ENCODE data around the gene ITPA. TPM values are rescaled to one million over a fixed set of nuclear protein-coding genes. Genes with fewer than 3 reads are reported as not detected.

ITPA gene
- total RNA-seq (2012; rRNA removed), result 32.3 and 38.0 TPM in 2 replicates

DNA sequence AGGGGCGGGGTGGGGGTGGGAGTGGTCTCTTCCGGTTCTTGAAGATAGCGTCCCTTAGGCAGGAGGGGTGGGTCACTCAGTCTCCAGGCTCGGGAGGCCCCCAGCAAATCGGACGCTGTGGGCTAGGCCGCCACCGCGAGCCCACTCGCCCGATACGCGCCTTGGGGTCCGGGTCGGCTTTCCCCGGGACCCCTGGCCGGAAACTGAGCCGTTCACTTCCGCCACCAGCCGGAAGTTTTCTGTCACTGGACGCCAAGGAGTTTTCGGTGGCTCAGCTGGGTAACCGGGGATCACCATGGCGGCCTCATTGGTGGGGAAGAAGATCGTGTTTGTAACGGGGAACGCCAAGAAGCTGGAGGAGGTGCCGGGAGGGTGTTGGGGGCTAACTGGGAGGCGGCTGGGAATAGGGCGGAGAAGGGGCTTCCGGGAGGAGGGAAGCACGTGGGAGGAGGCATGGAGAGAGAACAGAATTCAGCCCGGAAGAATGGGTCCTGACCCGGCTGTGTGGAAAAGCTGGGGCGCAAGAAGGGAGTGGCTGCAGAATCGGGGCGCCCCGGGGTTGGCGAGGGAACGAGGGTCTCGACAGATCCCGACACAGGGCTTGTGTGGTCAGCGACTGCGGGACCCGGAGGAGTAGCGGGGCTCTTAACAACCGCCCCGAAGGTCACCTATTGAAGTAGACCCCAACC lies at the start of gene ITPA:
Gene ITPA, plus strand, starts transcription at position 242 of the 689 bp plus-strand sequence. Its CDS starts 54 bp downstream, at position 296.
- H3K9ac ChIP-seq (ENCODE audit: low read depth, low read length), result peak within 1 kb of the TSS; percentile 92
- peak within 1 kb of the TSS; percentile 92 for H3K4me3 ChIP-seq (ENCODE audit: low read length)
- H3K36me3 ChIP-seq (ENCODE audit: insufficient read depth, low read length), result peaks cover 13% of the 10 kb centered on the region
- no peaks in the 10 kb centered on the region for H3K27me3 ChIP-seq (ENCODE audit: control insufficient read depth, insufficient read depth, low read length)
- no peaks in the 10 kb centered on the region for H3K9me3 ChIP-seq (replicated peaks; ENCODE audit: low read length)
- peak within 1 kb of the TSS; percentile 97 for H3K4me2 ChIP-seq (ENCODE audit: low read length)
- H3K4me1 ChIP-seq (ENCODE audit: control insufficient read depth, insufficient read depth, low read length), result peaks cover 16% of the 10 kb centered on the region

DNA sequence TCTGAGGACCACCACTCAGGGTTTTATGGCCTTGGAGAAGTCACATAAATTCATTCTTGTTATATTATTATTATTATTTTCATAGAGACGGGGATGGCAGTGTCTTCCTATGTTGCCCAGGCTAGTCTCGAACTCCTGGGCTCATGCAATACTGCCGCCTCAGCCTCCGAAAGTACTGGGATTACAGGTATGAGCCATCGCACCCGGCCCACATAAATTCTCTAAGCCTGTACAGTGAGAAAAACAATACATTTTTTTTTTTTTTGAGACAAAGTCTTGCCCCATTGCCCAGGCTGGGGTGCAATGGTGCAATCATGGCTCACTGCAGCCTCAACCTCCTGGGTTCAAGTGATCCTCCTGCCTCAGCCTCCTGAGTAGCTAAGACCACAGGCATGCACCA lies 48.9 kb upstream of the ITPA start:
- Histone ChIP-seq H3K4me3 (ENCODE audit: low read length) (no peak overlapping the region), H3K9me3 (replicated peaks; ENCODE audit: low read length) (no peaks in the 10 kb centered on the region), H3K9ac (ENCODE audit: low read depth, low read length) (peak overlapping the region; percentile 95), H3K36me3 (ENCODE audit: insufficient read depth, low read length) (peaks cover 11% of the 10 kb centered on the region), H3K27me3 (ENCODE audit: control insufficient read depth, insufficient read depth, low read length) (no peaks in the 10 kb centered on the region), H3K4me2 (ENCODE audit: low read length) (peak overlapping the region; percentile 89), H3K4me1 (ENCODE audit: control insufficient read depth, insufficient read depth, low read length) (peaks cover 16% of the 10 kb centered on the region)

DNA sequence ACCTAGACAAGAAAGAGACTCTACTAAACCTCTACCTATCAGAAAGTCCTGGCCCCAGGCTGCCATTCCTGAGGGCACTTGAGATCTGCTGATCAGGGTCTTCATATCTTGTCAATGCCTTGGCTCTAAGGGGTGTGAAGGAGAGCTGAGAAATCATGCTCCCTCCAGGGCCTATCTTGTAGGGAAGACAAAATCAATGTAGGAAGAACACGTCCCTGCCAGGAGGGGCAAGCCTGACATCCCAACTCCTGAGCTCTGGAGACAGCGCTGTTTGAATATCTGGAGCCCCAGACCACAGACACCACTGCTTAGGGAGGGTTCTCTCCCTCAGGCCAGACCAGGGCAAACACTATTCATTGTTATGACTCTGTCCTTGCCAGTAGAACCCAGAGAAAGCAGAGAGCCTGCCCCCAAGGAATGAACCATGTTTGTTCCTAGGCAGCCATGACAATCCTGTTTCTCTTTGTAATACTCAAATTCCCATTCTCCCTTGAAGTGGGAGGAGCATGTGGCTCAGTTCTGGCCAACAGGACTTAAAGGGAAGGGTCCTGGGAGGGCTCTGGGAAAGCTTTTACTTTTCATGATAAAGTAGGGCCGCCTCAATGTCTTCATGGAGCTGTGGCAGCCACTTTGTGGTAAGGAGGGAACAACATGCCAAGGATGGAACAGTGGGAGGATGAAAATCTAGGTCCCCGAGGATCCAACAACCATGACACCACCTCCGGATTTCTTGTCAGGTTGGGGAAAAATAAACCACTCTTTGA lies 47.8 kb upstream of the ITPA start:
- Histone ChIP-seq H3K27me3 (ENCODE audit: control insufficient read depth, insufficient read depth, low read length) (no peaks in the 10 kb centered on the region), H3K4me3 (ENCODE audit: low read length) (no peak overlapping the region), H3K4me2 (ENCODE audit: low read length) (no peak overlapping the region), H3K4me1 (ENCODE audit: control insufficient read depth, insufficient read depth, low read length) (peaks cover 16% of the 10 kb centered on the region), H3K36me3 (ENCODE audit: insufficient read depth, low read length) (peaks cover 4% of the 10 kb centered on the region), H3K9me3 (replicated peaks; ENCODE audit: low read length) (no peaks in the 10 kb centered on the region), H3K9ac (ENCODE audit: low read depth, low read length) (no peak overlapping the region)

DNA sequence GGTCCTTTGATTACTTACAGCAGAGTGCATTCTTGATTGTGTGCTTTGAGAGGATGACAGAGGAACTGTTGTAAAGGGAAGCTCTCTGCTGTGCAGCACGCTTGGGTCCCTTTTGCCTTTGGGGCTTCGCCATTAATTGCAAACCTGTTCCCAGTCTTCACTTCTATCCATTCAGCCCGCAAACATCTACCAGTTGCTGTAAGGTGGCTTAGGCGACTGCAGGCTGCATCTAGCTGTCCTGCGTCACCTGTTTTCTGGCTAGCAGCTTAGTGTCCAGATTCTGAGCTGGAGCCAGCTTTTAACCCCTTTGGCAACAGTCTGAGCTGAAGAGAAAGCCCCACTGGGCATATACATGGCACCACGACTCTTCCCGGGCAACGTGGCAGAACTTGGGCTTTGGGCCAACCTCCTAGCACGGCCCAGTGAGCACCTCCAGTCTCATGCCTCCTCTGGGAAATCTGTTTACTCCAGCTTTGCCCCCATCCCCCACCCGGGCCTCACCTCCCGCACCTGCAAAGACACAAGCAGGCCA lies 47.2 kb upstream of the ITPA start:
- H3K9ac ChIP-seq (ENCODE audit: low read depth, low read length), result no peak overlapping the region
- no peak overlapping the region for H3K4me3 ChIP-seq (ENCODE audit: low read length)
- no peaks in the 10 kb centered on the region for H3K27me3 ChIP-seq (ENCODE audit: control insufficient read depth, insufficient read depth, low read length)
- no peaks in the 10 kb centered on the region for H3K9me3 ChIP-seq (replicated peaks; ENCODE audit: low read length)
- peaks cover 11% of the 10 kb centered on the region for H3K4me1 ChIP-seq (ENCODE audit: control insufficient read depth, insufficient read depth, low read length)
- no peak overlapping the region for H3K4me2 ChIP-seq (ENCODE audit: low read length)
- H3K36me3 ChIP-seq (ENCODE audit: insufficient read depth, low read length), result no peaks in the 10 kb centered on the region

DNA sequence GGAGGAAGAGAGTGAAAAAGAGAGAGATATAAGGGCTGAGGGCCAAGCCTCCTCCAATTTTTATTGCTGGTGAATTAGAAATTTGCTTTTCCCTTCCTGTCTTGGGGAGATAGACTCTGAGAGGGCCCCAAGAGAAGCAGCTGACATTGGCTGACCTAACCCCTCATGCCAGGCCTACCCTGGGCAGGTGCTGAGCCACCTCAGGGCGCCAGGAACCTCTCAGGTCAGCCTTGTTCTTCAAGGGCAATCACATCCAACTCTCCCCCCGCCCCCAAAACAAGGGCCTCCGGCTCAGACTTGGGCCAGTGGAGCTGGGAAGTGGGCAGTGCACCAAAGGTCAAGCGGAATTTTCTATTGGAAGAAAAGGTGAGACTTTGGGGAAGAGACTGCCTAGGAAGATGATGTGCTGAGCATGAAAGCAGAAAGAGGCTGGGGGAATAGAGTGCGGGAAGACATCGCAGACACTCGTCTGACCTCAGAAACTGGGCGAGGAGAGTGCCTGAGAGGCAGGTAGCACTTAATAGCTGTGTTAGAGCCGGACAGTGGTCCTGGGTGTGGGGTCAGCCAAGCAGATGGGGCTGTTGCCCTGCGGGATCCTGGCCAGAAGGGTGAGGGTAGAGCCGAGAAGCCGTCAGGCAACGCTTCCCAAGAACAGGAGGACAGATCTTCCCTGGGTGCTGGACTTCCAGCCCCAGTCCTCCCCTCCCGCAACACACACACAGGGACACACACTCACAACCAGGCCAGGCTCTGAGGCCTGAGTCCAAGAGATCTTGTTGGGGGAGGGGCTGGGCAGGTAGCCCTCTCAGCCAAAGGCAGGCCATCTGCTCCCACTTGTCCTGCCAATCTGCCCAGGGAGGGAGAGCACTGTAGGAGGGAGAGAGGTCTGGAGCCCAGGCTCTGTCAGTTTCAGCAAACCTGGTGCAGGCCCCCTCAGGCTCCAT lies 45.9 kb upstream of the ITPA start:
- Histone ChIP-seq H3K4me2 (ENCODE audit: low read length) (no peak overlapping the region), H3K4me3 (ENCODE audit: low read length) (no peak overlapping the region), H3K9ac (ENCODE audit: low read depth, low read length) (no peak overlapping the region), H3K4me1 (ENCODE audit: control insufficient read depth, insufficient read depth, low read length) (no peaks in the 10 kb centered on the region), H3K36me3 (ENCODE audit: insufficient read depth, low read length) (no peaks in the 10 kb centered on the region), H3K27me3 (ENCODE audit: control insufficient read depth, insufficient read depth, low read length) (no peaks in the 10 kb centered on the region), H3K9me3 (replicated peaks; ENCODE audit: low read length) (no peaks in the 10 kb centered on the region)

DNA sequence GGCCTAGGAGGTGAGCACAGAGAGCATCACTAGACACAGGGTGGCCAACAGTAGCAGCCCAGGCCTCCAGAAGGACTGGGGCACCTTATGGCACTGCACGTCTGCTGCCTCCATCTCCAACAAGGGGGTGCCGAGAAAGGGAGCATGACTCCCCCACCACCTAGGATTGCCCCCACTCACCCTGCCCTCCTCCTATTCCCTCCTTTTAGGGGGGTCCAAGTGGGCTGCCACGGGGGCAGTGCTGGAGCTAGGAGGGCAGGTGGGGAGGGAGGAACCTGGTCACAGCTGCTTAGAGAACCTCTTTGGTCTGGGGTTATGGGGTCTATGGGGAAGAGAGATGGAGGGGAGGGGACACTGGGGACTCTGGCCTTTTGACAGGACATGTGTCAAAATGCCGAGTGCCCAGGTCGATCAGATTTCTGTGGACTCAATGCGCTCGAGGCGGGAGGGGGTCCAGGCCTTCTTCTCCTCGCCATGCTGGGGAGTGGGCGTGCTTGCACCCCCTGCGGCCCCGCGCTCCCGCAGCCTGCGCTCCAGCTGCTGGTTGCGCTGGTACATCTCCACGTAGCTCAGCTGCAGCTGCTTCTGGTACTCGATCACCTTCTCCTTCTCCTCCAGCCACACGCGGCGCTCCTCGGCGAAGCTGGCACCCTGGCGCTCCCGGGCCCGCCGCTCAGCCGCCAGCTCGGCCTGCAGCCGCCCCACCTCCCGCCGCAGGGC lies 45.1 kb upstream of the ITPA start:
- Histone ChIP-seq H3K4me3 (ENCODE audit: low read length) (no peak overlapping the region), H3K9ac (ENCODE audit: low read depth, low read length) (no peak overlapping the region)

DNA sequence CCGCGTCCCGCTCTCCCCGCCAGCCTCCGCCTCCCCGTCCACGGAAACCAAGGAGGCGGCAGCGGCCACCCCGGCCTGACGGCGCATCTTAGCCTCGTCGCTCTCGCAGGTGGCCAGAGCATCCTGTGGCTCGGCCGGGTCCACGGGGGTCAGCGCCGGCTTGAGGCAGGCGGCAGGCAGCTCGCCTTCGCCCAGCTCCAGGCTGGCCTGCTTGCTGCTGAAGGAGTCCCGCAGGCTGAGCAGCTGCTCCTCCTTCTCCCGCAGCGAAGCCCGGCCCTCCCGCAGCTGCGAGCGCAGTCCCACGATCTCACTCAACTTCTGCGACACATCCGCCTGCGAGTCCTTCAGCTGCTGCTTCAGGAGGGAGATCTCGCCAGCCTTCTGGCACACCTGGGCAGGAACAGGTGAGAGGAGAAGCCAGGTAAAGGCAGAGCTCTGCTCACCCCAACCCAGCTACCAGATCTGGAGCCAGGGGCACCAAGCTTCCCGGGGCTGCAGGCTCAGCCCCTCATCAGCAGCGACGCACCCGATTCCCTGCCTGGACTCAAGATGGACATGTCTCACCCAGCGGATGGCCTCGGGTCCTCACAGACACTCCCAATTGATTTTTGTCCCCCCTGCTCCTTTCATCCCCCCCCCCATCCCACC lies 44.4 kb upstream of the ITPA start:
- peak overlapping the region; percentile 37 for H3K4me2 ChIP-seq (ENCODE audit: low read length)
- no peaks in the 10 kb centered on the region for H3K4me1 ChIP-seq (ENCODE audit: control insufficient read depth, insufficient read depth, low read length)
- no peaks in the 10 kb centered on the region for H3K9me3 ChIP-seq (replicated peaks; ENCODE audit: low read length)
- no peak overlapping the region for H3K9ac ChIP-seq (ENCODE audit: low read depth, low read length)
- no peak overlapping the region for H3K4me3 ChIP-seq (ENCODE audit: low read length)
- no peaks in the 10 kb centered on the region for H3K36me3 ChIP-seq (ENCODE audit: insufficient read depth, low read length)
- no peaks in the 10 kb centered on the region for H3K27me3 ChIP-seq (ENCODE audit: control insufficient read depth, insufficient read depth, low read length)

More for the DNA sequence above, 45.1 kb upstream of the ITPA start:
- no peaks in the 10 kb centered on the region for H3K9me3 ChIP-seq (replicated peaks; ENCODE audit: low read length)
- no peaks in the 10 kb centered on the region for H3K27me3 ChIP-seq (ENCODE audit: control insufficient read depth, insufficient read depth, low read length)
- no peaks in the 10 kb centered on the region for H3K36me3 ChIP-seq (ENCODE audit: insufficient read depth, low read length)
- H3K4me2 ChIP-seq (ENCODE audit: low read length), result peak overlapping the region; percentile 37
- no peaks in the 10 kb centered on the region for H3K4me1 ChIP-seq (ENCODE audit: control insufficient read depth, insufficient read depth, low read length)

DNA sequence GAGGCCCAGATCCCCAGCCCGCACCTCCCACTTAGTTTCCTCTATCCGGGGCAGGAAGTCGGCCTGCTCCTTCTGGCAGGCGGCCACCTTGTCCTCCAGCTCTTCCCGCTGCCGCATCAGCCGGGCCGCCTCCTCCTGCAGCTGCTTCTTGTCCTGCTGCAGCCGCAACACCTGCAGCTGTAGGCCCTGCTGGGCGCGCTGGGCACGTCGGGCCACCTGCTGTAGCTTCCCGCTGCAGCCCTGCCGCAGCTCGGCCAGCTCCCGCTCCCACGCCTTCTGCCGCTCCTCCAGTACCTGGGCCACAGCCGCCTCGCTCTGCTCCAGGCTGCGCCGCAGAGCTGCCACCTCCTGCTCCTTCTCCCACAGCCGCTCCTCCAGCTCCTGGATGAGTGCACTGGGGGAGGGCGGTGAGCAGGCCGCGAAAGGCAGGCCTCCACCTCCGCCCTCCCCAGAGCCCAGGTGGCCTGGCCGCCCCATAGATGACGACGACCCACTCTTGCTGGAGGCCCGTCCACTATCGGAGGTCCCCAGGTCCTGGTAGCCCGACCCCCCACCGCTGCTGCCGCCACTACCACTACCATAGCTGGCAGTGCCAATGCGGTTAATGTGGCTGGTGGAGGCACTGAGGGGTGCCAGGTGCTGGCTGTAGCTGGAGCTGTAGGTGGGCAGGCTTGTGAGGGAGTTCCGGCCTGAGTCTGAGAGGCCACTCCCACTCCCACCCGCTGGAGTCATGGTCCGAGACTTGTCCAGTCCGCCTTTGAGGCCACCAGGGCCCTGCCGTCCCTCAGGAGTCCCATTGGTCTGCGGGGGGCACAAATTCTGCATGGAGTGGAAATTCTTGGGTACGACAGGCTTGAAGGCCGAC lies 43.6 kb upstream of the ITPA start:
- H3K9ac ChIP-seq (ENCODE audit: low read depth, low read length), result no peak overlapping the region
- no peaks in the 10 kb centered on the region for H3K27me3 ChIP-seq (ENCODE audit: control insufficient read depth, insufficient read depth, low read length)
- no peaks in the 10 kb centered on the region for H3K4me1 ChIP-seq (ENCODE audit: control insufficient read depth, insufficient read depth, low read length)
- H3K4me3 ChIP-seq (ENCODE audit: low read length), result no peak overlapping the region
- H3K36me3 ChIP-seq (ENCODE audit: insufficient read depth, low read length), result no peaks in the 10 kb centered on the region
- no peaks in the 10 kb centered on the region for H3K9me3 ChIP-seq (replicated peaks; ENCODE audit: low read length)
- no peak overlapping the region for H3K4me2 ChIP-seq (ENCODE audit: low read length)

DNA sequence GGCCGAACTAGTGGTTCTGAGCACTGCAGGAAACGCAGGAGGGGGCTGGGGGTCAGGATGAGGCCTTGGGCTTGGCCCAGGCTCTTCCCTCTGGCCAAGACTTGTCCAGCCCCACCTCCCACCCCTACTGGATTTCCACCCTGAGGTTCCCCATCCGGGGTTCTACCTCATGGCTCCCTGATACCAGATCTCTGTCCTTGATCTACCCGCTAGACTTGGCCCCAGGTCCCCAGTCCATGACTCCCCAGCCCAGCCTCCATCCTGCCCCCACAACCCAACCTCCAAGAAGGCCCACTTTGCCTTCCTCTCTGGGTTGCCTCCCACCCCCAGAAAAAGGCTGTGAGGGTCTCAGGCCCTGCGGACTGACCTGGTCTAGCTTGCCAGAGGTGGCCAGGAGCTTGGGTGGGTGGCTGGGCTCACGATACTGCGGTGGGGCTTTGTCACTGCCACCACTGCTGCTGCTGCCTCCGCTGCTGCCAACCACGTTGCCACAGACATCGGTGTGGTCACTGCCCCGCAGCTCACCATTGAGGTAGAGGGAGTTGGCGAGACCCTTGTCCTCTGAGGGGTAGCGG lies 42.9 kb upstream of the ITPA start:
- H3K27me3 ChIP-seq (ENCODE audit: control insufficient read depth, insufficient read depth, low read length), result no peaks in the 10 kb centered on the region
- no peaks in the 10 kb centered on the region for H3K4me1 ChIP-seq (ENCODE audit: control insufficient read depth, insufficient read depth, low read length)
- no peak overlapping the region for H3K9ac ChIP-seq (ENCODE audit: low read depth, low read length)
- no peaks in the 10 kb centered on the region for H3K9me3 ChIP-seq (replicated peaks; ENCODE audit: low read length)
- no peaks in the 10 kb centered on the region for H3K36me3 ChIP-seq (ENCODE audit: insufficient read depth, low read length)
- no peak overlapping the region for H3K4me2 ChIP-seq (ENCODE audit: low read length)
- H3K4me3 ChIP-seq (ENCODE audit: low read length), result no peak overlapping the region
